ENCODE results near the gene LGR6.

LGR6 gene

GRCh38 chr1:202225131-202225530 lies 31.5 kb downstream of the LGR6 start:
- TF ChIP-seq, protein P1, sequence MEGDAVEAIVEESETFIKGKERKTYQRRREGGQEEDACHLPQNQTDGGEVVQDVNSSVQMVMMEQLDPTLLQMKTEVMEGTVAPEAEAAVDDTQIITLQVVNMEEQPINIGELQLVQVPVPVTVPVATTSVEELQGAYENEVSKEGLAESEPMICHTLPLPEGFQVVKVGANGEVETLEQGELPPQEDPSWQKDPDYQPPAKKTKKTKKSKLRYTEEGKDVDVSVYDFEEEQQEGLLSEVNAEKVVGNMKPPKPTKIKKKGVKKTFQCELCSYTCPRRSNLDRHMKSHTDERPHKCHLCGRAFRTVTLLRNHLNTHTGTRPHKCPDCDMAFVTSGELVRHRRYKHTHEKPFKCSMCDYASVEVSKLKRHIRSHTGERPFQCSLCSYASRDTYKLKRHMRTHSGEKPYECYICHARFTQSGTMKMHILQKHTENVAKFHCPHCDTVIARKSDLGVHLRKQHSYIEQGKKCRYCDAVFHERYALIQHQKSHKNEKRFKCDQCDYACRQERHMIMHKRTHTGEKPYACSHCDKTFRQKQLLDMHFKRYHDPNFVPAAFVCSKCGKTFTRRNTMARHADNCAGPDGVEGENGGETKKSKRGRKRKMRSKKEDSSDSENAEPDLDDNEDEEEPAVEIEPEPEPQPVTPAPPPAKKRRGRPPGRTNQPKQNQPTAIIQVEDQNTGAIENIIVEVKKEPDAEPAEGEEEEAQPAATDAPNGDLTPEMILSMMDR (conservative IDR thresholded peaks at IDR 0.05; ENCODE audit: low read length) = no peak
- H3K4me3 ChIP-seq (ENCODE audit: low read length) = no peak overlapping the region
- DNase-seq (ENCODE audit: low read depth) = no peak

GRCh38 chr1:202227053-202227672 lies 33.6 kb downstream of the LGR6 start:
- H3K4me3 ChIP-seq (ENCODE audit: low read length) = no peak overlapping the region
- TF ChIP-seq, protein P1 (conservative IDR thresholded peaks at IDR 0.05; ENCODE audit: low read length) = no peak
- no peak for DNase-seq (ENCODE audit: low read depth)

DNA sequence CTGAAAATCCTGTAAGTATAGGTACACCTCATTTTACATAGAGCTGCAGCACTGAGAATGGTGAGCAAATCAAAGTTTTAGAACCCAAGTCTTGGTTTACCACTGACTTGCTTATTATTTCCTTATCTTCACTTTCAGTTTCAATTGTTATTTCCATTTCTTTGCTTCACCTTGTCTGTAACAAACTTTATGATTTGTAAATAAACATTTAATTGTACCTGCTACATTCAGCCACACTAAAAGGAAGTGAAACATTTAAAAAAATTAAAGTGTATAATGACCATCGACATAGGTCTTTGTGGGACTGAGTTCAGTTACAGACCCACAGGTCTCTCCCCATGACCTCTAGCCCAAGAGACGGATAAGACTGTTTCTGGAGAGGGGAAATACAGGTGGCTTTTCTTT lies 34.4 kb downstream of the LGR6 start:
- no peak for DNase-seq (ENCODE audit: low read depth)
- TF ChIP-seq, protein P1 (conservative IDR thresholded peaks at IDR 0.05; ENCODE audit: low read length) = no peak
- no peak overlapping the region for H3K4me3 ChIP-seq (ENCODE audit: low read length)

DNA sequence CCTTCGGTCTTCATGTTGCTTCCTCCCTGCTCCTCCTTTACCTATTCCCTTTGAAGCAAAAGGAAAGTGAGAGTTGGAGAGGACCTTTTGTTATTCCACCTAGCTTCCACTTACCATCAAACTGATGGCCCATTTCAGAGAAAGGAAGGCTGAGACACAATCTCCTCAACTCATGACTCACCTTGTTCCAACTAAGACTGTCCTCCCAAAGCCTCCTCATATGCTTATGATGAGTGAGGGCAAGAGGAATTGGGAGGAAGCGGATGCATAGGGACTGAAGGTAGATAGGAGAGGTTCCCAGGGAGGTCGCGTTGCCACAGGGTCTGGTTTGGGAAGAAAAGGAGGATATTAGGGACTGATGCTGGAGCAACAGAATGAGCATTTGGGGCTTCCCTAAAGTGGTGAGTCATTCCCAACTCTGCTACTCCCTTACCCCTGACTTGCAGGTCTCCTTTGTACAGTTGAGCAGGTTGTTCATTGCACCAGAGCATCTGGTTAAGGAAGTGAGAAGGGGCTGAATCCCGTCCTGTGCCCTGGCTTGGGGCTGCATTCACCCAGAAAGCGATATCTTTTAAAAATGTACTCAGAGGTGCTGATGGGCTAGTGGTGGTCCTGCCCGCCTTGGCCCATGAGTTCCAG lies 35.0 kb downstream of the LGR6 start:
- no peak for DNase-seq (ENCODE audit: low read depth)
- no peak overlapping the region for H3K4me3 ChIP-seq (ENCODE audit: low read length)
- TF ChIP-seq, protein P1 (conservative IDR thresholded peaks at IDR 0.05; ENCODE audit: low read length) = no peak

GRCh38 chr1:202229376-202229775 lies 35.8 kb downstream of the LGR6 start:
- no peak overlapping the region for H3K4me3 ChIP-seq (ENCODE audit: low read length)
- TF ChIP-seq, protein P1 (conservative IDR thresholded peaks at IDR 0.05; ENCODE audit: low read length) = no peak
- DNase-seq (ENCODE audit: low read depth) = no peak

GRCh38 chr1:202230061-202230938 lies 36.7 kb downstream of the LGR6 start:
- H3K4me3 ChIP-seq (ENCODE audit: low read length) = no peak overlapping the region
- TF ChIP-seq, protein P1 (conservative IDR thresholded peaks at IDR 0.05; ENCODE audit: low read length) = no peak
- peak; percentile 8 for DNase-seq (ENCODE audit: low read depth)

All from AG10803 (cell line).